GM23338 (cell line): ENCODE measurements around the gene GNAT1. TPM values are rescaled to one million over a fixed set of nuclear protein-coding genes. Genes with fewer than 3 reads are reported as not detected.

Experiments used
- ATAC-seq: fragments of 200-7000 bp; cut with Tn5 transposase; 3 replicates; pipeline ENCODE4 v1.9.1; 2020
- DNase-seq: peaks from one replicate; pipeline ENCODE4 v3.0.0-alpha.2; 2015; ENCODE audit warnings: low spot score
- H2AFZ ChIP-seq: fragments of 200-600 bp; sonication (generic); 2 replicates; pipeline ENCODE4 v1.8.0; 2016; ENCODE audit warnings: antibody characterized with exemption, mild to moderate bottlenecking, moderate library complexity
- H3F3A ChIP-seq: fragments of 200-600 bp; sonication (generic); replicated peaks from 2 replicates; pipeline ENCODE4 v1.8.0; 2017; ENCODE audit warnings: antibody characterized with exemption, mixed run types, low read depth
- H3K27ac ChIP-seq: fragments of 200-600 bp; sonication (generic); 2 replicates; pipeline ENCODE4 v1.6.1; 2016; ENCODE audit warnings: low read depth
- H3K27me3 ChIP-seq: fragments of 200-600 bp; sonication (generic); 2 replicates; pipeline ENCODE4 v1.8.0; 2016; ENCODE audit warnings: mild to moderate bottlenecking, mixed run types, moderate library complexity; ENCODE audit not compliant: insufficient read depth
- H3K36me3 ChIP-seq: fragments of 200-600 bp; sonication (generic); 2 replicates; pipeline ENCODE4 v1.8.0; 2016; ENCODE audit warnings: mild to moderate bottlenecking; ENCODE audit not compliant: insufficient read depth
- H3K4me1 ChIP-seq: fragments of 200-600 bp; sonication (generic); 2 replicates; pipeline ENCODE4 v1.8.0; 2016; ENCODE audit warnings: mild to moderate bottlenecking, moderate library complexity; ENCODE audit not compliant: insufficient read depth
- H3K4me2 ChIP-seq: fragments of 200-600 bp; sonication (generic); 2 replicates; pipeline ENCODE4 v1.7.1; 2017; ENCODE audit warnings: mixed run types
- H3K4me3 ChIP-seq: fragments of 200-600 bp; sonication (generic); 2 replicates; pipeline ENCODE4 v1.6.1; 2016; ENCODE audit warnings: mixed run types
- H3K79me2 ChIP-seq: fragments of 200-600 bp; sonication (generic); replicated peaks from 2 replicates; pipeline ENCODE4 v1.8.0; 2017; ENCODE audit warnings: mild to moderate bottlenecking; ENCODE audit not compliant: insufficient read depth
- H3K9me2 ChIP-seq: fragments of 200-600 bp; sonication (generic); 2 replicates; pipeline ENCODE4 v1.8.0; 2017; ENCODE audit not compliant: insufficient read depth
- H4K20me1 ChIP-seq: fragments of 200-600 bp; sonication (generic); replicated peaks from 2 replicates; pipeline ENCODE4 v1.8.0; 2017; ENCODE audit warnings: mild to moderate bottlenecking; ENCODE audit not compliant: insufficient read depth
- H3K27ac Mint-ChIP-seq: 2 replicates; pipeline ENCODE4 v1.8.0; 2020; ENCODE audit warnings: inconsistent platforms, mild to moderate bottlenecking, moderate library complexity, mixed read lengths
- H3K27me3 Mint-ChIP-seq: 3 replicates; pipeline ENCODE4 v1.8.0; 2022; ENCODE audit warnings: low read depth, mild to moderate bottlenecking, moderate library complexity, mixed read lengths, inconsistent platforms; ENCODE audit not compliant: insufficient read depth, poor library complexity
- H3K36me3 Mint-ChIP-seq: 3 replicates; pipeline ENCODE4 v1.8.0; 2021; ENCODE audit warnings: low read depth, mild to moderate bottlenecking, inconsistent platforms, moderate library complexity, mixed read lengths
- H3K4me1 Mint-ChIP-seq: 3 replicates; pipeline ENCODE4 v1.8.0; 2020; ENCODE audit warnings: mild to moderate bottlenecking, inconsistent platforms, mixed read lengths
- H3K4me3 Mint-ChIP-seq: 3 replicates; pipeline ENCODE4 v1.8.0; 2021; ENCODE audit warnings: moderate library complexity, mild to moderate bottlenecking, inconsistent platforms, mixed read lengths
- H3K9me3 Mint-ChIP-seq: 3 replicates; pipeline ENCODE4 v1.8.0; 2020; ENCODE audit warnings: moderate library complexity, mild to moderate bottlenecking, inconsistent platforms, mixed read lengths
- CREB1 ChIP-seq: fragments of 250-450 bp; sonication (Bioruptor Pico); IDR thresholded peaks from 2 replicates; pipeline ENCODE4 v1.5.0; 2020; ENCODE audit warnings: low read depth, mild to moderate bottlenecking, moderate library complexity
- ETS1 ChIP-seq: IDR thresholded peaks from 2 replicates; pipeline ENCODE4 v1.6.1; 2016; ENCODE audit warnings: antibody characterized with exemption
- EZH2 ChIP-seq: fragments of 200-600 bp; sonication (generic); IDR thresholded peaks from one replicate; pipeline ENCODE4 v1.8.0; 2017; ENCODE audit warnings: antibody characterized with exemption, mild to moderate bottlenecking, low read depth; ENCODE audit not compliant: unreplicated experiment
- EZH2phosphoT487 ChIP-seq: fragments of 200-600 bp; sonication (generic); IDR thresholded peaks from one replicate; pipeline ENCODE4 v1.8.1; 2018; ENCODE audit warnings: antibody characterized with exemption; ENCODE audit not compliant: unreplicated experiment
- JUNB ChIP-seq: IDR thresholded peaks from one replicate; pipeline ENCODE4 v1.6.1; 2016; ENCODE audit warnings: antibody characterized with exemption; ENCODE audit not compliant: unreplicated experiment
- NANOG ChIP-seq: IDR thresholded peaks from 2 replicates; pipeline ENCODE4 v1.6.1; 2016; ENCODE audit warnings: antibody characterized with exemption, borderline replicate concordance
- POLR2AphosphoS5 ChIP-seq: IDR thresholded peaks from 2 replicates; pipeline ENCODE4 v1.6.1; 2016; ENCODE audit warnings: antibody characterized with exemption, low read depth
- REST ChIP-seq: IDR thresholded peaks from one replicate; pipeline ENCODE4 v1.6.1; 2018; ENCODE audit warnings: antibody characterized with exemption; ENCODE audit not compliant: unreplicated experiment
- STAT1 ChIP-seq: IDR thresholded peaks from one replicate; pipeline ENCODE4 v1.6.1; 2016; ENCODE audit warnings: antibody characterized with exemption; ENCODE audit not compliant: unreplicated experiment
- ZNF114 ChIP-seq: fragments of 250-450 bp; sonication (Bioruptor Pico); IDR thresholded peaks from 2 replicates; pipeline ENCODE4 v1.5.0; 2020; ENCODE audit warnings: mild to moderate bottlenecking, moderate library complexity
- ZNF331 ChIP-seq: fragments of 250-450 bp; sonication (Bioruptor Pico); IDR thresholded peaks from 2 replicates; pipeline ENCODE4 v1.5.0; 2020; ENCODE audit warnings: low read depth, mild to moderate bottlenecking, moderate library complexity
- polyA plus RNA-seq: library from polyadenylated mRNA; unstranded; fragments of >200 nt; fragmentation: Nextera tagmentation; extraction: Ambion mirVana; gene quantifications from 2 replicates; pipeline ENCODE4 v1.2.1, GENCODE V29; 2016
- total RNA-seq: library from RNA; depleted of rRNA; stranded (reverse); fragments of >200 nt; shearing (Covaris generic); gene quantifications from 2 replicates; pipeline ENCODE4 v1.2.3, GENCODE V29; 2014
- TF ChIP-seq, protein P1 (sequence below): fragments of 250-450 bp; sonication (Bioruptor Pico); IDR thresholded peaks from 2 replicates; pipeline ENCODE4 v1.5.0; 2020; ENCODE audit warnings: mild to moderate bottlenecking, moderate library complexity
- TF ChIP-seq, protein P2 (sequence below), 2 experiments: fragments of 200-600 bp in 1 of 2; sonication (generic) in 1 of 2; conservative IDR thresholded peaks; 2 replicates each; pipeline versions ENCODE4 v1.5.1 to v1.6.1; 2016 to 2017; ENCODE audit warnings: antibody characterized with exemption in 2 of 2, low read depth in 2 of 2, mild to moderate bottlenecking in 2 of 2, moderate library complexity in 1 of 2

Gene GNAT1
- total and polyA plus RNA-seq, 2 experiments from 2014 or later, result not detected

DNA sequence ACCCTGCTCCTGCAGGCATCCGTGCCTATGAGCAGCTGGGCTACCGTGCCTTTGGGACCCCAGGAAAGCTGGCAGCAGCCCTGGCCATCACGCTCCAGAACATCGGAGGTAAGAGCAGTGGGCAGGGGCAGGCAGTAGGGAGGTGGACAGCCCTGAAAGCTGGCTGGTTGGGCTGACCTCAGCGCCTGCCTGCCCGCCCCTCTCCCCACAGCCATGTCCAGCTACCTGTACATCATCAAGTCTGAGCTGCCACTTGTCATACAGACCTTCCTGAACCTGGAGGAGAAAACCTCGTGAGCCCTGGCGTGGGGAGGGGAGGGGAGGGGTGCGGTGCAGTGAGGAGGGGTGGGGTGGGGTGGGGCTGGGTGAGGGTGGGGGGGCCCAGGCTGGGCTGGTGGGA, 24.1 kb downstream of the GNAT1 start:
- H3K9me3 Mint-ChIP-seq, result no peaks in the 10 kb centered on the region
- no peaks in the 10 kb centered on the region for H3K36me3 Mint-ChIP-seq
- DNase-seq, result no peak
- H3K27ac Mint-ChIP-seq, result no peak overlapping the region
- Histone ChIP-seq H3K36me3 (no peaks in the 10 kb centered on the region), H3K79me2 (no peaks in the 10 kb centered on the region), H3K4me2 (no peak overlapping the region), H3K9me2 (no peaks in the 10 kb centered on the region), H3K27me3 (no peaks in the 10 kb centered on the region), H4K20me1 (no peaks in the 10 kb centered on the region), H2AFZ (no peak overlapping the region), H3K4me3 (no peak overlapping the region), H3F3A (0 out of 2 replicates have a peak, but pooled peaks cover 2% of the 10 kb centered on the region), H3K4me1 (no peaks in the 10 kb centered on the region), H3K27ac (no peak overlapping the region)
- peaks cover 13% of the 10 kb centered on the region for H3K4me1 Mint-ChIP-seq
- peaks cover 12% of the 10 kb centered on the region for H3K27me3 Mint-ChIP-seq
- no peak overlapping the region for H3K4me3 Mint-ChIP-seq
- ATAC-seq, result no peak
- no peak for TF ChIP-seq REST
- TF ChIP-seq JUNB, result no peak
- no peak for TF ChIP-seq ZNF331 (CRISPR knock-in tag)
- no peak for TF ChIP-seq STAT1
- no peak for TF ChIP-seq POLR2AphosphoS5
- no peak for TF ChIP-seq ETS1
- no peak for TF ChIP-seq CREB1
- TF ChIP-seq, protein P1, sequence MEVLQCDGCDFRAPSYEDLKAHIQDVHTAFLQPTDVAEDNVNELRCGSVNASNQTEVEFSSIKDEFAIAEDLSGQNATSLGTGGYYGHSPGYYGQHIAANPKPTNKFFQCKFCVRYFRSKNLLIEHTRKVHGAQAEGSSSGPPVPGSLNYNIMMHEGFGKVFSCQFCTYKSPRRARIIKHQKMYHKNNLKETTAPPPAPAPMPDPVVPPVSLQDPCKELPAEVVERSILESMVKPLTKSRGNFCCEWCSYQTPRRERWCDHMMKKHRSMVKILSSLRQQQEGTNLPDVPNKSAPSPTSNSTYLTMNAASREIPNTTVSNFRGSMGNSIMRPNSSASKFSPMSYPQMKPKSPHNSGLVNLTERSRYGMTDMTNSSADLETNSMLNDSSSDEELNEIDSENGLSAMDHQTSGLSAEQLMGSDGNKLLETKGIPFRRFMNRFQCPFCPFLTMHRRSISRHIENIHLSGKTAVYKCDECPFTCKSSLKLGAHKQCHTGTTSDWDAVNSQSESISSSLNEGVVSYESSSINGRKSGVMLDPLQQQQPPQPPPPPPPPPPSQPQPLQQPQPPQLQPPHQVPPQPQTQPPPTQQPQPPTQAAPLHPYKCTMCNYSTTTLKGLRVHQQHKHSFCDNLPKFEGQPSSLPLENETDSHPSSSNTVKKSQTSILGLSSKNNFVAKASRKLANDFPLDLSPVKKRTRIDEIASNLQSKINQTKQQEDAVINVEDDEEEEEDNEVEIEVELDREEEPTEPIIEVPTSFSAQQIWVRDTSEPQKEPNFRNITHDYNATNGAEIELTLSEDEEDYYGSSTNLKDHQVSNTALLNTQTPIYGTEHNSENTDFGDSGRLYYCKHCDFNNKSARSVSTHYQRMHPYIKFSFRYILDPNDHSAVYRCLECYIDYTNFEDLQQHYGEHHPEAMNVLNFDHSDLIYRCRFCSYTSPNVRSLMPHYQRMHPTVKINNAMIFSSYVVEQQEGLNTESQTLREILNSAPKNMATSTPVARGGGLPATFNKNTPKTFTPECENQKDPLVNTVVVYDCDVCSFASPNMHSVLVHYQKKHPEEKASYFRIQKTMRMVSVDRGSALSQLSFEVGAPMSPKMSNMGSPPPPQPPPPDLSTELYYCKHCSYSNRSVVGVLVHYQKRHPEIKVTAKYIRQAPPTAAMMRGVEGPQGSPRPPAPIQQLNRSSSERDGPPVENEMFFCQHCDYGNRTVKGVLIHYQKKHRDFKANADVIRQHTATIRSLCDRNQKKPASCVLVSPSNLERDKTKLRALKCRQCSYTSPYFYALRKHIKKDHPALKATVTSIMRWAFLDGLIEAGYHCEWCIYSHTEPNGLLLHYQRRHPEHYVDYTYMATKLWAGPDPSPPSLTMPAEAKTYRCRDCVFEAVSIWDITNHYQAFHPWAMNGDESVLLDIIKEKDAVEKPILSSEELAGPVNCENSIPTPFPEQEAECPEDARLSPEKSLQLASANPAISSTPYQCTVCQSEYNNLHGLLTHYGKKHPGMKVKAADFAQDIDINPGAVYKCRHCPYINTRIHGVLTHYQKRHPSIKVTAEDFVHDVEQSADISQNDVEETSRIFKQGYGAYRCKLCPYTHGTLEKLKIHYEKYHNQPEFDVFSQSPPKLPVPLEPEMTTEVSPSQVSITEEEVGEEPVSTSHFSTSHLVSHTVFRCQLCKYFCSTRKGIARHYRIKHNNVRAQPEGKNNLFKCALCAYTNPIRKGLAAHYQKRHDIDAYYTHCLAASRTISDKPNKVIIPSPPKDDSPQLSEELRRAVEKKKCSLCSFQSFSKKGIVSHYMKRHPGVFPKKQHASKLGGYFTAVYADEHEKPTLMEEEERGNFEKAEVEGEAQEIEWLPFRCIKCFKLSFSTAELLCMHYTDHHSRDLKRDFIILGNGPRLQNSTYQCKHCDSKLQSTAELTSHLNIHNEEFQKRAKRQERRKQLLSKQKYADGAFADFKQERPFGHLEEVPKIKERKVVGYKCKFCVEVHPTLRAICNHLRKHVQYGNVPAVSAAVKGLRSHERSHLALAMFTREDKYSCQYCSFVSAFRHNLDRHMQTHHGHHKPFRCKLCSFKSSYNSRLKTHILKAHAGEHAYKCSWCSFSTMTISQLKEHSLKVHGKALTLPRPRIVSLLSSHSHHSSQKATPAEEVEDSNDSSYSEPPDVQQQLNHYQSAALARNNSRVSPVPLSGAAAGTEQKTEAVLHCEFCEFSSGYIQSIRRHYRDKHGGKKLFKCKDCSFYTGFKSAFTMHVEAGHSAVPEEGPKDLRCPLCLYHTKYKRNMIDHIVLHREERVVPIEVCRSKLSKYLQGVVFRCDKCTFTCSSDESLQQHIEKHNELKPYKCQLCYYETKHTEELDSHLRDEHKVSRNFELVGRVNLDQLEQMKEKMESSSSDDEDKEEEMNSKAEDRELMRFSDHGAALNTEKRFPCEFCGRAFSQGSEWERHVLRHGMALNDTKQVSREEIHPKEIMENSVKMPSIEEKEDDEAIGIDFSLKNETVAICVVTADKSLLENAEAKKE (CRISPR knock-in tag), result no peak
- TF ChIP-seq NANOG, result no peak
- TF ChIP-seq, protein P2, sequence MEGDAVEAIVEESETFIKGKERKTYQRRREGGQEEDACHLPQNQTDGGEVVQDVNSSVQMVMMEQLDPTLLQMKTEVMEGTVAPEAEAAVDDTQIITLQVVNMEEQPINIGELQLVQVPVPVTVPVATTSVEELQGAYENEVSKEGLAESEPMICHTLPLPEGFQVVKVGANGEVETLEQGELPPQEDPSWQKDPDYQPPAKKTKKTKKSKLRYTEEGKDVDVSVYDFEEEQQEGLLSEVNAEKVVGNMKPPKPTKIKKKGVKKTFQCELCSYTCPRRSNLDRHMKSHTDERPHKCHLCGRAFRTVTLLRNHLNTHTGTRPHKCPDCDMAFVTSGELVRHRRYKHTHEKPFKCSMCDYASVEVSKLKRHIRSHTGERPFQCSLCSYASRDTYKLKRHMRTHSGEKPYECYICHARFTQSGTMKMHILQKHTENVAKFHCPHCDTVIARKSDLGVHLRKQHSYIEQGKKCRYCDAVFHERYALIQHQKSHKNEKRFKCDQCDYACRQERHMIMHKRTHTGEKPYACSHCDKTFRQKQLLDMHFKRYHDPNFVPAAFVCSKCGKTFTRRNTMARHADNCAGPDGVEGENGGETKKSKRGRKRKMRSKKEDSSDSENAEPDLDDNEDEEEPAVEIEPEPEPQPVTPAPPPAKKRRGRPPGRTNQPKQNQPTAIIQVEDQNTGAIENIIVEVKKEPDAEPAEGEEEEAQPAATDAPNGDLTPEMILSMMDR (conservative IDR thresholded peaks at IDR 0.05; ENCODE audit: low read depth in 2 of 2), result no peak
- no peak for TF ChIP-seq ZNF114 (CRISPR knock-in tag)
- TF ChIP-seq EZH2, result no peak
- no peak for TF ChIP-seq EZH2phosphoT487
